ES-I3 (cell line): ENCODE measurements around the gene TOR3A.
A peak's percentile ranks its signal among the peaks of the same experiment; 100 is the strongest.
"Not testable (repeated sequence)": the region's sequence is repeated elsewhere in the genome, so short reads cannot be mapped to it uniquely, and the experiment has no call there.

ENCODE experiments used
- H3K36me3 ChIP-seq: 2 replicates; pipeline ENCODE4 v1.6.1; 2013; ENCODE audit warnings: mild to moderate bottlenecking, low read length, control low read depth, moderate library complexity; ENCODE audit not compliant: insufficient read depth
- H3K4me1 ChIP-seq: 2 replicates; pipeline ENCODE4 v1.6.1; 2013; ENCODE audit warnings: mild to moderate bottlenecking, control low read depth, low read length; ENCODE audit not compliant: insufficient read depth
- H3K9ac ChIP-seq: 2 replicates; pipeline ENCODE4 v1.6.1; 2013; ENCODE audit warnings: low read depth, mild to moderate bottlenecking, low read length, moderate library complexity
- H3K9me3 ChIP-seq: 2 replicates; pipeline ENCODE4 v1.6.1; 2013; ENCODE audit warnings: mild to moderate bottlenecking, low read length, moderate library complexity; ENCODE audit not compliant: control insufficient read depth, insufficient read depth

Gene TOR3A

DNA sequence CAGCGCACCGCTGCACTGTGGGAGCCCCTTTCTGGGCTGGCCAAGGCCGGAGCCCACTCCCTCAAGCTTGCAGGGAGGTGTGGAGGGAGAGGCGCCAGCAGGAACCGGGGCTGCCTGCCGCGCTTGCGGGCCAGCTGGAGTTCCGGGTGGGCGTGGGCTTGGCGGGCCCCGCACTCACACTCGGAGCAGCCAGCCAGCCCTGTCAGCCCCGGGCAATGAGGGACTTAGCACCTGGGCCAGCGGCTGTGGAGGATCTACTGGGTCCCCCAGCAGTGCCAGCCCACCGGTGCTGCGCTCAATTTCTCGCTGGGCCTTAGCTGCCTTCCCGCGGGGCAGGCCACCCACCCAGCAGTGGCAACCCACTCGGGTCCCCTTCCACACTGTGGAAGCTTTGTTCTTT lies 56.9 kb downstream of the TOR3A start:
- not testable (repeated sequence) for H3K4me1 ChIP-seq, H3K9me3 ChIP-seq, H3K36me3 ChIP-seq, H3K9ac ChIP-seq

DNA sequence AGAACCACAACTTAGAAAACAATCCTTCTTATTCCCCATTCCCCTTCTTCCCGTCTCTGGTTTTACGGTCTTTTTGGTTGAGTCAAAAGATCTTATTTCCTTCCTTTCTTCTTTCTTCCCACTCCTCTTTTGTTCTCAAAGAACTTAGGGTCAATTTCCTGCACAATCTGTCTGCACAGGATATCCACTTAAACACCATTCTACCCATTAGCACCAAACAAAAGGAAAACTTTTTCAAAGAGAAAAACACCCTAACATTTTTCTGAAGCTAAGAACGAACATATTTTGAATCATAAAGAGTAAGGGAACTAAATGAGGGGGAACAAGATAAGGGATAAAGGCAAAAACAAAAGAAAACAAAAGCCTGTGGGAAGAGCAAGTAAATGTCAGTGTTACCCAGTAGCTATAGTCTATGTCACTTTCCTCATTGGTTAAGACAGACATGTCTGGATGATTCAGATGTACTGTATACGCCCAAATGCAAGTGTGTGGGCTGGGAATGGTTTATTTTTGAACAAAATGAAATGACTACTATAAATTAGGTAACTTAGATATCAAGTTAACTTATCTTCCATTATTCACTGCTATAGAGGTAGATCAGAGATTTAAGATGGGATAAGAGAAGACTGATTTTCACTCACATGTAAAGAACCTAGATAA lies 59.9 kb downstream of the TOR3A start:
- Histone ChIP-seq H3K9ac (peak overlapping the region; percentile 5; the same call in 1 of the 2 replicates), H3K9me3 (0 out of 2 replicates have a peak, but pooled peaks cover 6% of the 10 kb centered on the region), H3K36me3 (peaks cover 3% of the 10 kb centered on the region), H3K4me1 (peaks cover 9% of the 10 kb centered on the region)

- Histone ChIP-seq H3K9ac (no peak overlapping the region), H3K36me3 (peaks cover 3% of the 10 kb centered on the region), H3K4me1 (peaks cover 9% of the 10 kb centered on the region), H3K9me3 (0 out of 2 replicates have a peak, but pooled peaks cover 6% of the 10 kb centered on the region)
These were observed 61.0 kb downstream of the TOR3A start for GRCh38 chr1:179142889-179143299.

DNA sequence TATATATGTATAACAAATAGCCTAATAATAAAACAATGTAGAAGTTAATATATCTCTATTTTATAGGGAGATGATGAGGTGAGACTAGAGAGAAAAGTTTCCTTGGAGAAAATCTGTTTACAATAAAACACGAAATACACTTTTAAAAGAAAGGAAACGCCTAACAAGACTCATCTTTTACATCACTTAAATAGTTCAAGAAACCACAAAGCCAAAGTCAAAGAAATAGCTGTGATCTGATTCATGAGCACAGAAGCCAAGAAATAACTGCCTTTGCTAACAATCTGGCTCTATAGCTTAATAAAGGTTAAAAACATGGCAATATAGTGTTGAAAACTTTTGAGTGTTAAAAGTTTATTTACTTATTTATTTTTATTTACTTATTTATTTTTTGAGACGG lies 61.5 kb downstream of the TOR3A start:
- Histone ChIP-seq H3K4me1 (peaks cover 9% of the 10 kb centered on the region), H3K9ac (no peak overlapping the region), H3K36me3 (peaks cover 3% of the 10 kb centered on the region), H3K9me3 (0 out of 2 replicates have a peak, but pooled peaks cover 6% of the 10 kb centered on the region)

DNA sequence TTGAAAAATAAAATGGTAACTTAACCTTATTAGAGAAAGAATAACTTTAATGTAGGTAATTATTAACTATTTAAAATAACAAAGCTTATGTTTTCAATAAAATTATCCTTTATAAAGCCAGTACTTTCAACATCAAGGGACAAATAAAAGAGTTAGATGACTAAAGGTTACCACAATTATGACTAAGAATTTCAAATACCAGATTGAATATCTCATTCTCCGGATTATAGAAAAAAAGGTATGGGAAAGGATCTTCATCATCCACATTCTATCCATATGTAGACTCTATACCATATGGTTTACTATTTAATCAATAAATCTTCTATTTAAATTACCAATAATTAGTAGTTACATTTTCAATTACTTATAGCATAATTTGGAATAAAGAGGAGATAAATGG lies 62.8 kb downstream of the TOR3A start:
- peaks cover 9% of the 10 kb centered on the region for H3K4me1 ChIP-seq
- 0 out of 2 replicates have a peak, but pooled peaks cover 5% of the 10 kb centered on the region for H3K9me3 ChIP-seq
- peaks cover 3% of the 10 kb centered on the region for H3K36me3 ChIP-seq
- H3K9ac ChIP-seq, result no peak overlapping the region

GRCh38 chr1:179145521-179145920 lies 63.7 kb downstream of the TOR3A start:
- Histone ChIP-seq H3K4me1 (peaks cover 9% of the 10 kb centered on the region), H3K9me3 (no peaks in the 10 kb centered on the region), H3K36me3 (no peaks in the 10 kb centered on the region), H3K9ac (no peak overlapping the region)
